Caco-2 (cell line): ENCODE measurements around the gene BHLHE23. TPM values are rescaled to one million over a fixed set of nuclear protein-coding genes. Genes with fewer than 3 reads are reported as not detected.

Experiments used
- BruUV-seq: library from RNA; stranded (reverse); fragments of 400-500 nt; replicated peaks from 2 replicates; lab custom pipeline; 2021; lab: Mats Ljungman, UMichigan
- CTCF ChIA-PET: fragments of 300-600 bp; sonication (Branson Sonifier 250); formaldehyde crosslinking; loops from one replicate; lab custom pipeline; 2022; ENCODE audit warnings: antibody characterized with exemption; lab: Charles Lee
- POLR2A ChIA-PET: fragments of 300-600 bp; sonication (Branson Sonifier 250); formaldehyde crosslinking; loops from one replicate; lab custom pipeline; 2022; ENCODE audit warnings: antibody characterized with exemption; lab: Charles Lee
- DNase-seq, 2 experiments: peaks; one replicate each; pipeline versions ENCODE4 v3.0.0 to v3.0.0-alpha.2; 2020 to 2022
- H3K27me3 ChIP-seq: replicated peaks from 2 replicates; pipeline ENCODE4 v1.6.0; 2011; ENCODE audit warnings: low read length; ENCODE audit not compliant: control insufficient read depth, insufficient read depth
- H3K36me3 ChIP-seq: 2 replicates; pipeline ENCODE4 v1.5.1; 2011; ENCODE audit warnings: low read length; ENCODE audit not compliant: control insufficient read depth, insufficient read depth
- H3K4me1 ChIP-seq: fragments of 250-450 bp; sonication (Bioruptor Pico); 2 replicates; pipeline ENCODE4 v1.5.1; 2020; ENCODE audit warnings: mild to moderate bottlenecking
- H3K4me3 ChIP-seq: 2 replicates; pipeline ENCODE4 v1.5.1; 2011; ENCODE audit warnings: low read depth, mild to moderate bottlenecking, control low read depth, low read length
- H3K9me3 ChIP-seq: fragments of 250-450 bp; sonication (Bioruptor Pico); 2 replicates; pipeline ENCODE4 v1.5.1; 2020; ENCODE audit warnings: mild to moderate bottlenecking, moderate library complexity
- H3K27ac Mint-ChIP-seq: one replicate; pipeline ENCODE4 v1.8.0; 2022; ENCODE audit warnings: mixed read lengths; ENCODE audit not compliant: unreplicated experiment
- H3K27me3 Mint-ChIP-seq: one replicate; pipeline ENCODE4 v1.8.0; 2022; ENCODE audit warnings: mixed read lengths; ENCODE audit not compliant: insufficient read depth, unreplicated experiment
- H3K36me3 Mint-ChIP-seq: one replicate; pipeline ENCODE4 v1.8.0; 2022; ENCODE audit warnings: mild to moderate bottlenecking, mixed read lengths; ENCODE audit not compliant: insufficient read depth, unreplicated experiment
- H3K4me1 Mint-ChIP-seq: one replicate; pipeline ENCODE4 v1.8.0; 2022; ENCODE audit warnings: low read depth, mixed read lengths; ENCODE audit not compliant: unreplicated experiment
- H3K4me3 Mint-ChIP-seq: one replicate; pipeline ENCODE4 v1.8.0; 2022; ENCODE audit warnings: mild to moderate bottlenecking, moderate library complexity, mixed read lengths; ENCODE audit not compliant: unreplicated experiment
- H3K9me3 Mint-ChIP-seq: one replicate; pipeline ENCODE4 v1.8.0; 2022; ENCODE audit warnings: mixed read lengths; ENCODE audit not compliant: unreplicated experiment
- CTCF ChIP-seq, 2 experiments: fragments of 200-600 bp in 1 of 2; IDR thresholded peaks; 1 replicate in 1 of 2; 2 replicates in 1 of 2; pipeline versions ENCODE4 v1.5.1 to v1.8.0; 2011 to 2022; ENCODE audit warnings: antibody characterized with exemption in 1 of 2, control low read depth in 1 of 2, inconsistent platforms in 1 of 2, low read depth in 1 of 2, low read length in 1 of 2, mild to moderate bottlenecking in 1 of 2, moderate library complexity in 1 of 2; ENCODE audit not compliant: insufficient read depth in 1 of 2, severe bottlenecking in 1 of 2, unreplicated experiment in 1 of 2
- intact Hi-C: fragments of 100-400 bp; cut with micrococcal nuclease; formaldehyde crosslinking; loops from one replicate; pipeline ENCODE4 v1.10.0; 2022; ENCODE audit not compliant: unreplicated experiment
- total RNA-seq: library from RNA; stranded (reverse); gene quantifications from 2 replicates; pipeline ENCODE4 v1.2.3, GENCODE V29; 2022

Gene BHLHE23
- total RNA-seq, 1 experiment from 2014 or later = 0.95 TPM

GRCh38 chr20:63005365-63005861 is 1.4 kb downstream of the BHLHE23 start:
- POLR2A ChIA-PET = interaction anchor here (0.6 kb wide), 1 partner anchor 33 kb away, joined by 10 read pairs; no protein-coding TSS in a partner anchor
- Histone ChIP-seq H3K4me1 (peaks cover 17% of the 10 kb centered on the region), H3K36me3 (no peaks in the 10 kb centered on the region), H3K27me3 (no peaks in the 10 kb centered on the region), H3K9me3 (no peaks in the 10 kb centered on the region), H3K4me3 (no peak overlapping the region)
- CTCF ChIA-PET = interaction anchor here (1.3 kb wide), 1 partner anchor 9 kb away, joined by 4 read pairs; no protein-coding TSS in a partner anchor
- no peak for DNase-seq
- TF ChIP-seq CTCF (IDR thresholded peaks at IDR 0.05; ENCODE audit: insufficient read depth in 1 of 2, low read depth in 1 of 2, low read length in 1 of 2, severe bottlenecking in 1 of 2, unreplicated experiment in 1 of 2) = no peak
- no peaks in the 10 kb centered on the region for H3K9me3 Mint-ChIP-seq
- no peak overlapping the region for H3K27ac Mint-ChIP-seq
- no peaks in the 10 kb centered on the region for H3K36me3 Mint-ChIP-seq
- H3K4me1 Mint-ChIP-seq = peaks cover 15% of the 10 kb centered on the region
- H3K27me3 Mint-ChIP-seq = no peaks in the 10 kb centered on the region
- intact Hi-C loops = no loop called here
- H3K4me3 Mint-ChIP-seq = no peak overlapping the region
- BruUV-seq = no TSS peak

GRCh38 chr20:63004607-63005364 is 2.0 kb downstream of the BHLHE23 start:
- Mint-ChIP-seq H3K36me3 (no peaks in the 10 kb centered on the region), H3K9me3 (no peaks in the 10 kb centered on the region), H3K4me1 (peaks cover 10% of the 10 kb centered on the region), H3K4me3 (no peak overlapping the region), H3K27ac (no peak overlapping the region), H3K27me3 (peaks cover 3% of the 10 kb centered on the region)
- no peak for TF ChIP-seq CTCF (IDR thresholded peaks at IDR 0.05; ENCODE audit: insufficient read depth in 1 of 2, low read depth in 1 of 2, low read length in 1 of 2, severe bottlenecking in 1 of 2, unreplicated experiment in 1 of 2)
- Histone ChIP-seq H3K36me3 (no peaks in the 10 kb centered on the region), H3K4me1 (peaks cover 13% of the 10 kb centered on the region), H3K9me3 (no peaks in the 10 kb centered on the region), H3K4me3 (no peak overlapping the region), H3K27me3 (no peaks in the 10 kb centered on the region)
- POLR2A ChIA-PET = no interaction called here
- intact Hi-C loops = no loop called here
- BruUV-seq = no TSS peak
- no peak for DNase-seq
- CTCF ChIA-PET = interaction anchor here (1.3 to 4.3 kb wide), 2 partner anchors 10 to 32 kb away, joined by 4 to 22 read pairs; no protein-coding TSS in a partner anchor

GRCh38 chr20:63003546-63003945 is 3.2 kb downstream of the BHLHE23 start:
- Mint-ChIP-seq H3K4me3 (no peak overlapping the region), H3K27me3 (peaks cover 3% of the 10 kb centered on the region), H3K36me3 (no peaks in the 10 kb centered on the region), H3K9me3 (no peaks in the 10 kb centered on the region), H3K27ac (no peak overlapping the region), H3K4me1 (peaks cover 3% of the 10 kb centered on the region)
- BruUV-seq = no TSS peak
- no peak for TF ChIP-seq CTCF (IDR thresholded peaks at IDR 0.05; ENCODE audit: insufficient read depth in 1 of 2, low read depth in 1 of 2, low read length in 1 of 2, severe bottlenecking in 1 of 2, unreplicated experiment in 1 of 2)
- Histone ChIP-seq H3K9me3 (no peaks in the 10 kb centered on the region), H3K4me3 (no peak overlapping the region), H3K27me3 (no peaks in the 10 kb centered on the region), H3K4me1 (peaks cover 2% of the 10 kb centered on the region), H3K36me3 (no peaks in the 10 kb centered on the region)
- DNase-seq = no peak
- intact Hi-C loops = no loop called here
- CTCF ChIA-PET = interaction anchor here (1.5 to 4.3 kb wide), 2 partner anchors 31 to 48 kb away, joined by 4 to 22 read pairs; no protein-coding TSS in a partner anchor
- POLR2A ChIA-PET = no interaction called here
